H9 (cell line): Measurements from ENCODE around the gene DPEP3. TPM values are rescaled to one million over a fixed set of nuclear protein-coding genes. Genes with fewer than 3 reads are reported as not detected.

Experiments
- DNase-seq: peaks from one replicate; pipeline ENCODE4 v3.0.0-alpha.2; 2017
- H2AFZ ChIP-seq: one replicate; pipeline ENCODE4 v1.6.1; 2013; ENCODE audit warnings: mild to moderate bottlenecking, low read length, control low read depth, moderate library complexity
- H2AK5ac ChIP-seq: 2 replicates; pipeline ENCODE4 v1.6.1; 2013; ENCODE audit warnings: low read length, control low read depth, mixed read lengths; ENCODE audit not compliant: insufficient read length
- H2BK120ac ChIP-seq: one replicate; pipeline ENCODE4 v1.6.1; 2013; ENCODE audit warnings: low read depth, mild to moderate bottlenecking, low read length, control low read depth, inconsistent platforms; ENCODE audit not compliant: poor library complexity, severe bottlenecking
- H2BK12ac ChIP-seq: 2 replicates; pipeline ENCODE4 v1.6.1; 2013; ENCODE audit warnings: low read length, control low read depth, mixed read lengths, low read depth; ENCODE audit not compliant: insufficient read length
- H2BK15ac ChIP-seq: 2 replicates; pipeline ENCODE4 v1.6.1; 2013; ENCODE audit warnings: low read depth, low read length, control low read depth
- H2BK20ac ChIP-seq: one replicate; pipeline ENCODE4 v1.6.1; 2013; ENCODE audit warnings: low read depth, mild to moderate bottlenecking, low read length, control low read depth, inconsistent platforms; ENCODE audit not compliant: poor library complexity, severe bottlenecking
- H2BK5ac ChIP-seq: 2 replicates; pipeline ENCODE4 v1.6.1; 2013; ENCODE audit warnings: low read length, control low read depth, mixed read lengths; ENCODE audit not compliant: insufficient read length
- H3K14ac ChIP-seq: 2 replicates; pipeline ENCODE4 v1.6.1; 2013; ENCODE audit warnings: low read length, control low read depth; ENCODE audit not compliant: insufficient read depth
- H3K18ac ChIP-seq: 2 replicates; pipeline ENCODE4 v1.6.1; 2013; ENCODE audit warnings: low read depth, mild to moderate bottlenecking, mixed read lengths, low read length, control low read depth; ENCODE audit not compliant: insufficient read length
- H3K23ac ChIP-seq: 2 replicates; pipeline ENCODE4 v1.6.1; 2013; ENCODE audit warnings: low read length, control low read depth, mixed read lengths, low read depth; ENCODE audit not compliant: insufficient read length
- H3K23me2 ChIP-seq: 2 replicates; pipeline ENCODE4 v1.6.1; 2013; ENCODE audit warnings: low read depth, mild to moderate bottlenecking, mixed read lengths, low read length, control low read depth; ENCODE audit not compliant: insufficient read length, poor library complexity, severe bottlenecking
- H3K27ac ChIP-seq: 2 replicates; pipeline ENCODE4 v1.5.1; 2013; ENCODE audit warnings: low read length, control low read depth, mixed read lengths, low read depth; ENCODE audit not compliant: insufficient read length
- H3K27me3 ChIP-seq: 2 replicates; pipeline ENCODE4 v1.6.1; 2013; ENCODE audit warnings: low read length, control low read depth, inconsistent platforms; ENCODE audit not compliant: insufficient read depth
- H3K4ac ChIP-seq: 2 replicates; pipeline ENCODE4 v1.6.1; 2013; ENCODE audit warnings: low read depth, mild to moderate bottlenecking, control low read depth, inconsistent platforms, low read length, moderate library complexity
- H3K4me1 ChIP-seq: 2 replicates; pipeline ENCODE4 v1.6.1; 2013; ENCODE audit warnings: low read length, control low read depth, inconsistent platforms; ENCODE audit not compliant: insufficient read depth
- H3K4me2 ChIP-seq: 2 replicates; pipeline ENCODE4 v1.6.1; 2013; ENCODE audit warnings: low read length, control low read depth, mixed read lengths; ENCODE audit not compliant: insufficient read length, insufficient read depth
- H3K56ac ChIP-seq: 2 replicates; pipeline ENCODE4 v1.6.1; 2013; ENCODE audit warnings: low read depth, mild to moderate bottlenecking, mixed read lengths, low read length, control low read depth; ENCODE audit not compliant: insufficient read length
- H3K79me1 ChIP-seq: 2 replicates; pipeline ENCODE4 v1.6.1; 2013; ENCODE audit warnings: low read depth, mild to moderate bottlenecking, moderate library complexity, low read length, control low read depth, inconsistent platforms; ENCODE audit not compliant: insufficient read depth, poor library complexity, severe bottlenecking
- H3K79me2 ChIP-seq: 2 replicates; pipeline ENCODE4 v1.6.1; 2013; ENCODE audit warnings: low read length, control low read depth, inconsistent platforms; ENCODE audit not compliant: insufficient read depth
- H3K9ac ChIP-seq: 2 replicates; pipeline ENCODE4 v1.6.1; 2013; ENCODE audit warnings: low read length, control low read depth, mixed read lengths; ENCODE audit not compliant: insufficient read length; ENCODE audit errors: extremely low read depth
- H3K9me3 ChIP-seq: one replicate; pipeline ENCODE4 v1.6.1; 2013; ENCODE audit warnings: low read depth, low read length, inconsistent platforms; ENCODE audit not compliant: control insufficient read depth
- H3T11ph ChIP-seq: one replicate; pipeline ENCODE4 v1.6.1; 2013; ENCODE audit warnings: mild to moderate bottlenecking, low read length, control low read depth, inconsistent platforms
- H4K20me1 ChIP-seq: one replicate; pipeline ENCODE4 v1.6.1; 2013; ENCODE audit not compliant: control insufficient read depth, insufficient read length, insufficient read depth
- H4K5ac ChIP-seq: 2 replicates; pipeline ENCODE4 v1.6.1; 2013; ENCODE audit warnings: low read depth, mild to moderate bottlenecking, mixed read lengths, low read length, control low read depth; ENCODE audit not compliant: insufficient read length
- H4K8ac ChIP-seq: replicated peaks from 2 replicates; pipeline ENCODE4 v1.6.1; 2013; ENCODE audit warnings: low read length, control low read depth, mixed read lengths, low read depth; ENCODE audit not compliant: insufficient read length
- H4K91ac ChIP-seq: 2 replicates; pipeline ENCODE4 v1.6.1; 2013; ENCODE audit warnings: low read depth, mild to moderate bottlenecking, moderate library complexity, mixed read lengths, low read length, control low read depth; ENCODE audit not compliant: insufficient read length
- H3K27ac Mint-ChIP-seq, 3 experiments: 2 replicates in 2 of 3; 3 replicates in 1 of 3; pipeline ENCODE4 v1.8.0; 2020 to 2021; ENCODE audit warnings: mixed read lengths in 3 of 3, mild to moderate bottlenecking in 1 of 3, moderate library complexity in 1 of 3
- H3K27me3 Mint-ChIP-seq: 2 replicates; pipeline ENCODE4 v1.8.0; 2021; ENCODE audit warnings: low read depth, mild to moderate bottlenecking, moderate library complexity, mixed read lengths
- H3K36me3 Mint-ChIP-seq, 3 experiments: 2 replicates in 2 of 3; 3 replicates in 1 of 3; pipeline ENCODE4 v1.8.0; 2020 to 2021; ENCODE audit warnings: low read depth in 3 of 3, mixed read lengths in 3 of 3; ENCODE audit not compliant: insufficient read depth in 1 of 3
- H3K4me1 Mint-ChIP-seq, 2 experiments: 2 replicates each; pipeline ENCODE4 v1.8.0; 2020; ENCODE audit warnings: mixed read lengths in 2 of 2
- H3K4me3 Mint-ChIP-seq, 2 experiments: 2 replicates in 1 of 2; 3 replicates in 1 of 2; pipeline ENCODE4 v1.8.0; 2020 to 2021; ENCODE audit warnings: mild to moderate bottlenecking in 2 of 2, mixed read lengths in 2 of 2, moderate library complexity in 1 of 2
- H3K9me3 Mint-ChIP-seq, 2 experiments: 2 replicates in 1 of 2; 3 replicates in 1 of 2; pipeline ENCODE4 v1.8.0; 2020; ENCODE audit warnings: mild to moderate bottlenecking in 2 of 2, mixed read lengths in 2 of 2, moderate library complexity in 1 of 2
- CTCF ChIP-seq: fragments of 200-600 bp; sonication (generic); conservative IDR thresholded peaks from 3 replicates; pipeline ENCODE4 v1.8.0; 2021; ENCODE audit warnings: antibody characterized with exemption, mild to moderate bottlenecking
- WGBS: extraction: QIAGEN DNeasy Blood & Tissue Kit; methylation state at CpG from one replicate; pipeline ENCODE4 v1.1.7; 2013; ENCODE audit warnings: missing lambda C conversion rate, low lambda C conversion rate, mixed read lengths; ENCODE audit not compliant: insufficient read length; ENCODE audit errors: extremely low coverage; 5-methylcytosine and 5-hydroxymethylcytosine counted together
- total RNA-seq: library from RNA; stranded (reverse); gene quantifications from 2 replicates; pipeline ENCODE4 v1.2.1, GENCODE V29; 2021

The DPEP3 gene
- total RNA-seq, 1 experiment from 2014 or later, result 0.68 TPM

- no peak overlapping the region for H3K27ac ChIP-seq
- H3K27ac Mint-ChIP-seq, result no peak overlapping the region
- H3K4me2 ChIP-seq, result no peak overlapping the region
- peaks cover 15 to 67% (median 42%) of the 10 kb centered on the region in 3 experiments; a peak in 6 of 7 replicates for H3K36me3 Mint-ChIP-seq
- no peak overlapping the region for H3T11ph ChIP-seq
- H2BK120ac ChIP-seq, result no peak overlapping the region
- H4K8ac ChIP-seq, result no peak overlapping the region
- no peak overlapping the region for H4K91ac ChIP-seq
- H2BK15ac ChIP-seq, result no peak overlapping the region
- H2BK12ac ChIP-seq, result no peak overlapping the region
- no peaks in the 10 kb centered on the region for H3K27me3 Mint-ChIP-seq
- H2BK20ac ChIP-seq, result no peak overlapping the region
- no peaks in the 10 kb centered on the region for H3K4me1 ChIP-seq
- no peaks in the 10 kb centered on the region for H3K9me3 Mint-ChIP-seq
- no peaks in the 10 kb centered on the region for H3K9me3 ChIP-seq
- H3K4ac ChIP-seq, result no peak overlapping the region
- no CpG with 5 or more reads among the region's 28 CpGs for WGBS
- no peak overlapping the region for H3K14ac ChIP-seq
- H3K27me3 ChIP-seq, result no peaks in the 10 kb centered on the region
- H3K4me1 Mint-ChIP-seq, result peaks cover 0 to 10% of the 10 kb centered on the region in 2 experiments; a peak in 1 of 4 replicates
- no peak overlapping the region for H4K5ac ChIP-seq
- H3K79me1 ChIP-seq, result no peaks in the 10 kb centered on the region
- H2BK5ac ChIP-seq, result no peak overlapping the region
- no peaks in the 10 kb centered on the region for H3K79me2 ChIP-seq
- H3K18ac ChIP-seq, result no peak overlapping the region
- no peak overlapping the region for H3K9ac ChIP-seq
- H3K4me3 Mint-ChIP-seq, result no peak overlapping the region
- H4K20me1 ChIP-seq, result no peaks in the 10 kb centered on the region
- H2AK5ac ChIP-seq, result no peak overlapping the region
- H3K23ac ChIP-seq, result no peak overlapping the region
- no peak for TF ChIP-seq CTCF
- no peak for DNase-seq
- H2AFZ ChIP-seq, result no peak overlapping the region
- H3K23me2 ChIP-seq, result no peaks in the 10 kb centered on the region
- H3K56ac ChIP-seq, result no peak overlapping the region
These were observed 33.2 kb downstream of the DPEP3 start for GRCh38 chr16:67946966-67947558.
